AG09309 (cell line): ENCODE results near the gene DDHD1.
"Not testable (repeated sequence)": the region's sequence is repeated elsewhere in the genome, so short reads cannot be mapped to it uniquely, and the experiment has no call there.

Source experiments
- DNase-seq: peaks from one replicate; pipeline ENCODE4 v3.0.0-alpha.2; 2010; ENCODE audit warnings: low read depth
- H3K4me3 ChIP-seq: 2 replicates; pipeline ENCODE4 v1.5.1; 2011; ENCODE audit warnings: mild to moderate bottlenecking, low read depth, low read length, moderate library complexity; ENCODE audit not compliant: control insufficient read depth
- TF ChIP-seq, protein P1 (sequence below): IDR thresholded peaks from 2 replicates; pipeline ENCODE4 v1.5.1; 2011; ENCODE audit warnings: mild to moderate bottlenecking, low read depth, low read length, inconsistent platforms; ENCODE audit not compliant: insufficient read depth, control insufficient read depth; ENCODE audit errors: missing control alignments

The DDHD1 gene

DNA sequence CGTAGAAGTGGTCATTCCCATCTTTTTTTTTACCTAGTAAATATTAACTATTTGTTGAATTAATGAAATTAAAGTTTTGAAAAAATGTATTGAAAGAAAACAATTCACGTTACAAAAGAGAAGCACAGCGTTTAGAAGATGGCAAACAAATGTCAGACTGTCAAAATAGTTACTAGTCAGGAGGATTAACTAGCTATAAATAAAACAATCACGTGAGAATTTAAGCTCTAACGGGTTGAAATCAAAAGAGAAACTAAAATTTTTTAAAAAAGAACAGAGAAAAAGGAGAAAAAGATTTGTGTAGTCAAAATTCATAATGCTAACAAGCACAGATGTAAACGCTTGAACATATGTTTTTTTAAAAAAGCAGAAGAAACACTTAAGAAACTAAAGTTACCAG lies 26.4 kb downstream of the DDHD1 start:
- no peak overlapping the region for H3K4me3 ChIP-seq
- no peak for DNase-seq
- TF ChIP-seq, protein P1, sequence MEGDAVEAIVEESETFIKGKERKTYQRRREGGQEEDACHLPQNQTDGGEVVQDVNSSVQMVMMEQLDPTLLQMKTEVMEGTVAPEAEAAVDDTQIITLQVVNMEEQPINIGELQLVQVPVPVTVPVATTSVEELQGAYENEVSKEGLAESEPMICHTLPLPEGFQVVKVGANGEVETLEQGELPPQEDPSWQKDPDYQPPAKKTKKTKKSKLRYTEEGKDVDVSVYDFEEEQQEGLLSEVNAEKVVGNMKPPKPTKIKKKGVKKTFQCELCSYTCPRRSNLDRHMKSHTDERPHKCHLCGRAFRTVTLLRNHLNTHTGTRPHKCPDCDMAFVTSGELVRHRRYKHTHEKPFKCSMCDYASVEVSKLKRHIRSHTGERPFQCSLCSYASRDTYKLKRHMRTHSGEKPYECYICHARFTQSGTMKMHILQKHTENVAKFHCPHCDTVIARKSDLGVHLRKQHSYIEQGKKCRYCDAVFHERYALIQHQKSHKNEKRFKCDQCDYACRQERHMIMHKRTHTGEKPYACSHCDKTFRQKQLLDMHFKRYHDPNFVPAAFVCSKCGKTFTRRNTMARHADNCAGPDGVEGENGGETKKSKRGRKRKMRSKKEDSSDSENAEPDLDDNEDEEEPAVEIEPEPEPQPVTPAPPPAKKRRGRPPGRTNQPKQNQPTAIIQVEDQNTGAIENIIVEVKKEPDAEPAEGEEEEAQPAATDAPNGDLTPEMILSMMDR = no peak

DNA sequence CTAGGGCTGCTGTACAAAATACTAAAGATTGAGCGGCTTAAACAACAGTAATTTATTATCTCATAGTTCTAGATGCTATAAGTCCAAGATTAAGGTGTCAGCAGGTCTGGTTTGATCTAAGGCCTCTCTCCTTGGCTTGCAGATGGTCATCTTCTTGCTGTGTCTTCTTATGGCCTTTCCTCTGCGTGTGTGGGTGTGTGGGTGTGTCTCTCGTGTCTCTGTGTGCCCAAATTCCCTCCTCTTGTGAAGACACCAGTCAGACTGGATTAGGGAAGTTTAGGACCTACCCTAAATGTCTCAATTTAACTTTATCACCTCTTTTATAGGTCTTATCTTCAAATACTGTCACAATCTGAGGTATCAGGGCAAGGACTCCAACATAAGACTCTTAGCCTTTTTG lies 28.3 kb downstream of the DDHD1 start:
- no peak overlapping the region for H3K4me3 ChIP-seq
- DNase-seq = no peak
- TF ChIP-seq, protein P1 = no peak

DNA sequence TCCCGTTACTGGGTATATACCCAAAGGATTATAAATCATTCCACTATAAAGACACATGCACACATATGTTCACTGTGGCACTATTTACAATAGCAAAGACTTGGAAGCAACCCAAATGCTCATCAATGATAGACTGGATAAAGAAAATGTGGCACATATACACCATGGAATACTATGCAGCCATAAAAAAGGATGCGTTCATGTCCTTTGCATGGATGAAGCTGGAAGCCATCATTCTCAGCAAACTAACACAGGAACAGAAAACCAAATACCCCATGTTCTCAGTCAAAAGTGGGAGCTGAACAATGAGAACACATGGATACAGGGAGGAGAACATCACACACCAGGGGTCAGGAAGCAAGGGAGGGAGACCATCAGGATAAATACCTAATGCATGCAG lies 31.7 kb downstream of the DDHD1 start:
- DNase-seq, H3K4me3 ChIP-seq: not testable (repeated sequence)

DNA sequence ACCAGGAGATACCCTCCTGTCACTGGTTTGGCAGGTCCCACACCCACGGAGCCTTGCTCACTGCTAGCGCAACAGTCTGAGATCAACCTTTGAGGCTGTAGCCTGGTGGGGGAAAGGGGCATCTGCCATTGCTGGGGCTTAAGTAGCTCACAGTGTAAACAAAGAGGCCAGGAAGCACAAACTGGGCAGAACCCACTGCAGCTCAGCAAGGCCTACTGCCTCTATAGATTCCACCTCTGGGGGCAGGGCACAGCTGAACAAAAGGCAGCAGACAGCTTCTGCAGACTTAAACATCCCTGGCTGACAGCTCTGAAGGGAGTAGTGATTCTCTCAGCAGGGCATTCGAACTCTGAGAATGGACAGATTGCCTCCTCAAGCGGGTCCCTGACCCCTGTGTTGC lies 35.6 kb downstream of the DDHD1 start:
- not testable (repeated sequence) for H3K4me3 ChIP-seq, DNase-seq

DNA sequence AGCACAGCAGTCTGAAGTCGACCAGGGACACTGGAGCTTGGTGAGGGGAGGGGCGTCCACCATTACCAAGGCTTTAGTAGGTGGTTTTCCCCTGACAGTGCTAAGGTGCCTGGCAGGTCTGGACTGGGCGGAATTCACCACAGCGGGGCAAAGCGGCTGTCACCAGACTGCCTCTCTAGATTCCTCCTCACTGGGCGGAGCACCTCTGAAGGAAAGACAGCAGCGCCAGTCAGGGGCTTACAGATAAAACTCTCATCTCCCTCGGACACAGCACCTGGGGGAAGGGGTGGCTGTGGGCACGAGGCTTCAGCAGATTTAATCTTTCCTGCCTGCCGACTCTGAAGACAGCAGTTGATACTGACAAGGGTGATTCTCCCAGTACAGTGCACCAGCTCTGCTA lies 39.1 kb downstream of the DDHD1 start:
- DNase-seq = no peak
- TF ChIP-seq, protein P1 = no peak
- no peak overlapping the region for H3K4me3 ChIP-seq

DNA sequence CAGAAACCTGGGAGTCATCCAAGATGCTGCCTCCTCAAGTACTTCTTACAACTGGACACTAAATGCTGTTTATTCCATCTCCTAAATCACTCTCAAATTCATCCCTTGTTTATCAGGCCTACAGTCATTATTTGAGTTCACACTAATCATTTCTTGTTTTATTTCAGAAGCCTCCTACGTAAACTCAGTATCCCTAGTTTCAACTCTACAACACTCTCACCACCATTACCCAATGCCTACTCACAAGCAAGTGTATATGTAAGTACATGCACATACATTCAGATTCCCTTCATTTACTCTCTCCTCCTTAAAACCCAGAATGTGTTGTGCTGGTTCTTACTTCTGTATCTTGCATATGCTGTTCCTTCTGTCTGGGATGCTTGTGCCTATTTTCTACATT lies 43.0 kb downstream of the DDHD1 start:
- no peak for DNase-seq
- TF ChIP-seq, protein P1 = no peak
- no peak overlapping the region for H3K4me3 ChIP-seq

DNA sequence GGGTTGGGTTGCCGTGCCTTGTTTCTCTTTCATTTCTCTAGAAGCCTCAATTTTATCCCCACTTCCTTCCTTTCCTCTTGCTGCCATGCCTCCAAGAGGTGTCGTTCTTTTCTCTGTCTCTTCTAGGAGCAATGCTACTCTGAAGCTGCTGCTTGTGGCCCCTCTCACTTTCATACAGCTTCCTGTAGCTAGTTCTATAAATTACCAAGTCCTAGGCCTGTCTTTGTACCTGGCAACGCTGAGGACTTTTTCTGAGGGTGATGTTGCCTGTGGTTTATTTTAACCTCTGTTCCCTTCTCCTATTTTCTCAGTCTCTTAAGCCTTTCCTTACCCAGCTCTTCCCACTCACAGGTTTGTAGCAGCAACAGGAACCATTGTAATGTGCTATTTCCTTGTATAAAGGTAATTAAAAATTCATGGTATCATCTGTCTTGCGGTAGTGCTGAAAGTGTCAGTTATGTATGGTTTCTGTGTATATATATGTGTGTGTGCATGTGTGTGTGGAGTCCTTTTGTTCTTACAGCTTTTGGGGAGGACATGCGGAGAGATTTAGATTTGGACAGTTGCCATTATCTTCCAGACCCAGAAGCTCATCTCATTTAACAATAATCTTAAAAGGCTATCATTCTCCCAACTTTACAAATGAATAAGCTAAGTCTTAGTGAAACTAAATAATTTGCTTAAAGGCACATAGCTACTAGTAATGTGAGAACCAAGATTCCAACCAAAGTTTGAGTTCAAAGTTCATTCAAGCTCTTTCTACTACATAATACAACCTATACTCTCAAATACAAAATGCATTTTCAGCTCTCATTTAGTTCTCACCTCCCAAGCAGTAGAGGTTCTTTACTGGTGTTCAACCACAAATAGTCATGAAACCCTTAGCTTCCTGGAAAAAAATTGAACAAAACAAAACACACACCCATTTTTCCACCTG lies 43.8 kb downstream of the DDHD1 start:
- H3K4me3 ChIP-seq = no peak overlapping the region; the same call in 1 of the 2 replicates
- TF ChIP-seq, protein P1 = no peak
- DNase-seq = no peak
